ENCODE data around the gene KRT74. TPM values are rescaled to one million over a fixed set of nuclear protein-coding genes. Genes with fewer than 3 reads are reported as not detected.

KRT74 gene
- total RNA-seq, 4 donors from 2014 or later, result not detected

DNA sequence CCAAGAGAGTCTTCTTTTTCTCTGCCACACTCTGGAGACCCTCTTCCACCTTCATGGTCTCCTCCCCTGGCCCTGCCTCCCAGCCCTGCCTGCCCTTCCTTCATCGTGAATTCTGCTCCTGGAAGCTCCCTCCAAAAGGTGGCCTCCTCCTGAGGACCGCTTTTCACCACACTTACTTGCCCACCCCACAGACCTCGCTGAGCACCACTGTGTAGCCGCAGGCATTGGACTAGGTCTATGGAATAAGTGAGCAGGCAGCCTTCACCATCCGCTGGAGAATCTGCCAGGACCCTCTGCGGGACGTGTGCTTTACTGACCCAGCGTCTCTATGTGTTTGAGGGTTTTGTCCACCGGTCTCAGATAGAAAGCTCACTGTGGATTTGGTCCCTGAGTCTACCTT is 43.8 kb downstream of the KRT74 start:
- no peaks in the 10 kb centered on the region for H3K27me3 ChIP-seq
- no peak for DNase-seq (ENCODE audit: low spot score in 2 of 2)
- no peak overlapping the region for H3K4me3 ChIP-seq
- 93 to 95% methylated on average over 9 of the region's 9 CpGs for WGBS, 2 donors
- H3K36me3 ChIP-seq, result no peaks in the 10 kb centered on the region
- H3K9me3 ChIP-seq, result no peaks in the 10 kb centered on the region
- TF ChIP-seq, protein P1, sequence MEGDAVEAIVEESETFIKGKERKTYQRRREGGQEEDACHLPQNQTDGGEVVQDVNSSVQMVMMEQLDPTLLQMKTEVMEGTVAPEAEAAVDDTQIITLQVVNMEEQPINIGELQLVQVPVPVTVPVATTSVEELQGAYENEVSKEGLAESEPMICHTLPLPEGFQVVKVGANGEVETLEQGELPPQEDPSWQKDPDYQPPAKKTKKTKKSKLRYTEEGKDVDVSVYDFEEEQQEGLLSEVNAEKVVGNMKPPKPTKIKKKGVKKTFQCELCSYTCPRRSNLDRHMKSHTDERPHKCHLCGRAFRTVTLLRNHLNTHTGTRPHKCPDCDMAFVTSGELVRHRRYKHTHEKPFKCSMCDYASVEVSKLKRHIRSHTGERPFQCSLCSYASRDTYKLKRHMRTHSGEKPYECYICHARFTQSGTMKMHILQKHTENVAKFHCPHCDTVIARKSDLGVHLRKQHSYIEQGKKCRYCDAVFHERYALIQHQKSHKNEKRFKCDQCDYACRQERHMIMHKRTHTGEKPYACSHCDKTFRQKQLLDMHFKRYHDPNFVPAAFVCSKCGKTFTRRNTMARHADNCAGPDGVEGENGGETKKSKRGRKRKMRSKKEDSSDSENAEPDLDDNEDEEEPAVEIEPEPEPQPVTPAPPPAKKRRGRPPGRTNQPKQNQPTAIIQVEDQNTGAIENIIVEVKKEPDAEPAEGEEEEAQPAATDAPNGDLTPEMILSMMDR (IDR thresholded peaks at IDR 0.05), result no peak
- TF ChIP-seq POLR2A (IDR thresholded peaks at IDR 0.05) (no peak), EP300 (IDR thresholded peaks at IDR 0.05) (no peak)
- no peaks in the 10 kb centered on the region for H3K4me1 ChIP-seq
- no peak overlapping the region for H3K27ac ChIP-seq

DNA sequence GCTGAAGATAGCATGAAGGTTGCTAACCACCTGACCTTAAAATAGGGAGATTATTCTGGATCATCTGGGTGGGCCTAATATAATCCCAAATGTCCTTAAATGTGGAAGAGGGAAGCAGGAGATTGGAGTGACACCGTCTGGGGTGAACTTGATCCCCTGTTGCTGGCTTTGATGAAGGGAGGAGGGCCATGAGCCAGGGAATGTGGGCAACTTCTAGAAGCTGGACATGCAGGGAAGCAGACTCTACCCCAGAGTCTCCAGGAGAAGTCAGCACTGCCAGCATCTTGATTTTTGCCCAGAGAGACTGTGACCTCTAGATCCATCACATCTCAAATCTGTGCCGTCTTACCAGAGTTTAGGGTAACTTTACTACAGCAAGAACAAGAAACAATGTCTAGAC is 44.2 kb downstream of the KRT74 start:
- 93 to 94% methylated on average over 2 of the region's 2 CpGs for WGBS, 2 donors
- Histone ChIP-seq H3K4me1 (no peaks in the 10 kb centered on the region), H3K27me3 (no peaks in the 10 kb centered on the region), H3K27ac (no peak overlapping the region), H3K4me3 (no peak overlapping the region), H3K9me3 (no peaks in the 10 kb centered on the region), H3K36me3 (no peaks in the 10 kb centered on the region)
- no peak for DNase-seq (ENCODE audit: low spot score in 2 of 2)
- TF ChIP-seq EP300 (IDR thresholded peaks at IDR 0.05) (no peak), POLR2A (IDR thresholded peaks at IDR 0.05) (no peak)
- TF ChIP-seq, protein P1 (IDR thresholded peaks at IDR 0.05), result no peak

DNA sequence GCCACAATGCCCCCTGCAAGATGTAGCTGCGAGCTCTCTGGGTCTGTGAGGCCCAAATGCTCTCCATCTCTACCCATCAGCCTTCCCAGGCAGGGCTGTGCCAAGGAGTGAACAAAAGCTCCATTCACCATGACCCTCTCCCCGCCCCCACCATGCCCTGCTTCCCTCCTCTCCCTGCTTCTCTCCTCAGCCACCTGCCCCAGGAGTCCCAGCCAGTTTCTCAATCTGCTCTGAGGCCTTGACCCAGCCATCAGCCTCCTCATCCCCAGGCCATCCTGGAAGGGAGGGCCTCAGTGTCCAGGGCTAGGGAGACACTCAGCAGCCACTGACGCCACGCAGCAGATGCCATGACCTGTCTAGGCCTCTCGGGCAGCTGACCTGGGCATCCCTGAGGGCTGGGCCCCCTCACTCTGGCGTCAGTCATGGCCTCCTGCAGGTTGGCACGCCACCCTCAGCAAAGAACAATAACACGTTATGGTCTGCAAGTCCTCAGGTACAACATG is 45.0 kb downstream of the KRT74 start:
- no peak for DNase-seq (ENCODE audit: low spot score in 2 of 2)
- 73 to 77% methylated on average over 5 to 6 of the region's 8 CpGs for WGBS, 2 donors
- TF ChIP-seq, protein P1 (IDR thresholded peaks at IDR 0.05), result no peak
- TF ChIP-seq POLR2A (IDR thresholded peaks at IDR 0.05), result no peak
- TF ChIP-seq EP300 (IDR thresholded peaks at IDR 0.05), result no peak

GRCh38 chr12:52527121-52527800 is 46.4 kb downstream of the KRT74 start:
- TF ChIP-seq EP300 (IDR thresholded peaks at IDR 0.05), result no peak
- TF ChIP-seq, protein P1 (IDR thresholded peaks at IDR 0.05), result no peak
- TF ChIP-seq POLR2A (IDR thresholded peaks at IDR 0.05), result no peak
- Histone ChIP-seq H3K9me3 (no peaks in the 10 kb centered on the region), H3K27ac (no peak overlapping the region), H3K27me3 (no peaks in the 10 kb centered on the region), H3K36me3 (no peaks in the 10 kb centered on the region), H3K4me1 (no peaks in the 10 kb centered on the region), H3K4me3 (no peak overlapping the region)
- DNase-seq (ENCODE audit: low spot score in 2 of 2), result no peak
- 52 to 79% methylated on average over 4 of the region's 4 CpGs for WGBS, 2 donors

More for the DNA sequence above, 45.0 kb downstream of the KRT74 start:
- Histone ChIP-seq H3K27me3 (no peaks in the 10 kb centered on the region), H3K4me1 (no peaks in the 10 kb centered on the region), H3K36me3 (no peaks in the 10 kb centered on the region), H3K4me3 (no peak overlapping the region), H3K9me3 (no peaks in the 10 kb centered on the region), H3K27ac (no peak overlapping the region)

DNA sequence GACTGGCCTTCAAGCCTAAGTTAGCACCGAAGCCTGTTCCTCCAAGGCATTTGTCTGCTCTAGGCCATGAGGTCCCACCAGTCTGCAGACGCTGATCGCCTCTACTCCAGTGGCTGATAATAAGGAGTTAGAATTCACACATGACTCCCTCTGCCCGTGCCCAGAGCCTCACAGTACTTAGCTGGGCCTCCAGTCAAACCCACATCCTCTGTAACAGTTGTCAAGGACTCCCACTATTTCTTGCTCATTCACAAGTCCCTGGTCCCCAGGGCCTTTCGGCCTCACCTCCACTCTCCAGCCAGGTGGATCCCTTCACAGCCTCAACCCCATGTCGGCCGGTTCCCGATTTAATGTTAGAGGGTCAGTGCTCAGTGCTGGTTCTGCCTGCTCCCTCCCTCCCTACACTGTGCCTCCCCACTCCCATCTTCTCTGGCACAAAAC is 47.1 kb downstream of the KRT74 start:
- no peak overlapping the region for H3K4me3 ChIP-seq
- DNase-seq (ENCODE audit: low spot score in 2 of 2), result no peak
- H3K9me3 ChIP-seq, result no peaks in the 10 kb centered on the region
- H3K27ac ChIP-seq, result no peak overlapping the region
- H3K36me3 ChIP-seq, result no peaks in the 10 kb centered on the region
- TF ChIP-seq POLR2A (IDR thresholded peaks at IDR 0.05) (no peak), EP300 (IDR thresholded peaks at IDR 0.05) (no peak)
- TF ChIP-seq, protein P1 (IDR thresholded peaks at IDR 0.05), result no peak
- H3K27me3 ChIP-seq, result no peaks in the 10 kb centered on the region
- H3K4me1 ChIP-seq, result peaks cover 0 to 3% (median 0%) of the 10 kb centered on the region in 4 donors
- 78 to 83% methylated on average over 8 of the region's 8 CpGs for WGBS, 2 donors
